Fibroblast of gingiva (primary cell): ENCODE data around the gene KIAA1191.

Experiments
- DNase-seq: peaks from one replicate; pipeline ENCODE4 v3.0.0-alpha.2; 2011; ENCODE audit warnings: low read depth

The KIAA1191 gene

DNA sequence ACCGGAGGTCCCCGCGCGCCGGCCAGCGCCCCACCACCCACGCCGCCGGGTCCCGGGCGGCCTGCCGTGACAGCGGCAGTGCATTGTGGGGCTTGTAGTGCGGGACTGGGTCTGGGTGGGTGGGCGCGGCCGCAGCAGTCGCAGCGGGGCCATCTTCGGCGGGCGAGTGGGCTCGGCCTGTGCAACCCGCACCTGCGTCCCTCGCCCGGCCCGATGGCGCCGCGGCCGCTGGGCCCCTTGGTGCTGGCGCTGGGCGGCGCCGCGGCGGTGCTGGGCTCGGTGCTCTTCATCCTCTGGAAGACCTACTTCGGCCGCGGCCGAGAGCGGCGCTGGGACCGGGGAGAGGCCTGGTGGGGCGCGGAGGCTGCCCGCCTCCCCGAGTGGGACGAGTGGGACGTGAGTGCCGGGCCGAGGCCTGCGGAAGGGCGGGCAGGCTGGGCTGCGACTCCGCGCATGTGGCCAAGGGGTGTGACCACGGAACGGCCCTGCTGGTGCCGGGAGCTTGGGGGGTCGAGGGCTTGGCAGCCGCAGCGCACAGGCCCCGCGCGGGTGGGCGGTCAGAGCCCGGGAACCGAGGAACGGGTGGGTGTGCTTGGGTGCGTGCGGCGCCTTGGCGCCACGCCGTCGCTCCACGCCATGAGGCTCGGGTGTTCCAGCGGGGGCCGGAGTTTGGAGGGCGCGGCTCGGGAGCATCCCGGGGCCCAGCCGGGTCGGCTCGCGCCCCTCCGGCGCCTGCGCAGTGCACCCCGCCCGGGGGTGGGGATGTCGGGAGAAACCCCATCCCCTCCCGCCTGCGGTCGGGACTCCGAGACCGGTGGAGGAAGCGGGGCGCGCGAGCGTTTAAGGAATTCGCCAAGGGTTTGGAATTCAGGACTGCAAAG is 4.0 kb upstream of the KIAA1191 start, which contains the start of gene ARL10:
TSS of gene ARL10 (plus strand) at position 137 of the 881 bp plus-strand sequence. CDS start at position 214, 77 bp downstream.
- peak; percentile 50 for DNase-seq

DNA sequence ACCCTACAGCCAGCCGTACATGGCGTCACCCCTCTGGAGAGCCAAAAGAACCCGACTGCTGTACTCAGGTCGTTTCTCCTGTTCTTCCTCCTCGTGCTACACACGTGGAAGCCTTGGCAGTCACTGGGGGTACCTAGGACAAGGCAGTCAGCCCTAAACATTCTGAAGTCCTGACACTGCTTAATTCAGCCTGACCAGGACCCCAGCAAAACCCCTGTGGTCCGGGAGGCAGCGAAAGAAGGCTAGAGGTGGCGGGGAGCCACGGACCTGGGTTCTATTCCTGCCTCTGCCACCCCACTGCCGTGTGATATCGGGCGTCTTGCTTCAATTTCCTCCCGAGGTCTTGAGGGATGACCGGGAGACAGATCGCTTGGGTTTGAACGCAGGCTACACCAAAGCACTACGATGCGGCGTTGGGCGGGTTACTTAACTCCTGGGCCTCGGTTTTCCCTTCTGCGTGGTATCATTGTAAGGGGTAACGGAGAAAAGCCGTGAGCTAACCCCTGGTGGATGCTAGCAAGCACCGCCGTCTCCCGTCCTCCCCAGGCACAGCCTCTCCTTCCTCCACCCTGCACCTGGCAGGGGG is 3.3 kb upstream of the KIAA1191 start:
- no peak for DNase-seq

DNA sequence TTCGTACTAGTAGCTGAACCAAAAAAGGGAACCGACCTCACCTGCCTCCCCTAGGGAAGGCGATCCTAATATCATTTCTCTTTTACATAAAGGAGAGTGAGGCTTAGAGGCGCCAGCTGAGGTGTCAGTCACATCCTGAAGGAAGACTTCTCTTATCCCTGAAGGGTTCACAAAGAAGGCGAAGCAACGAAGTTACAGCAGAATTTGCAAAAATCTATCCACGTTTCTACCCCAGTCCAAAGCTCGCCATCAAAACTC is 598 bp upstream of the KIAA1191 start:
- no peak for DNase-seq

DNA sequence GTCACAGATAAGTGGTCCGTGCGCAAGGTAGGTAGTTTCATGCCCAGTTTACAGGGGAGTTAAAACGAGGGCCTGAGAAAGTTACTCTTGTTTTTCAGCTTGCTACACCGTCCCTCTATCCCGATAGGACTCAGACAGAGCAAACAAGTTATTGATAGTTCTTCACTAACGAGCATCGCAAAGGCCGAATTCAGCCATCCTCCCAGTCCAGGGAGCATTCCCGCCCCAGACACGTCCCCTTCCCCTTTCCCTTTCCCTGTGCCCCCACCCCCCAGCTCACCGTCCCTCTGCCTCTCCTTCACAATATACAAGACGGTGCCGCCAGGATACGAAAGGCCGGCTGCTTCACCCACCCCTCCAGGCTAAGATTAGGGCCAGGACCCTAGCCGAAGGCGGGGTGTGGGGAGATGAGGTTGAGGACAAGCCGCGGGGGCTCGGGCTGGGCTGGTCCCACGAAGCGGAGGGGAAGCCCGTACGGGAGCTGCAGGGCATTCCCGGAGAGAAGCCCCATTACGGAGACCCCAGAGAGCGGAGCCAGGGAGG is 599 bp downstream of the KIAA1191 start:
- DNase-seq: no peak

DNA sequence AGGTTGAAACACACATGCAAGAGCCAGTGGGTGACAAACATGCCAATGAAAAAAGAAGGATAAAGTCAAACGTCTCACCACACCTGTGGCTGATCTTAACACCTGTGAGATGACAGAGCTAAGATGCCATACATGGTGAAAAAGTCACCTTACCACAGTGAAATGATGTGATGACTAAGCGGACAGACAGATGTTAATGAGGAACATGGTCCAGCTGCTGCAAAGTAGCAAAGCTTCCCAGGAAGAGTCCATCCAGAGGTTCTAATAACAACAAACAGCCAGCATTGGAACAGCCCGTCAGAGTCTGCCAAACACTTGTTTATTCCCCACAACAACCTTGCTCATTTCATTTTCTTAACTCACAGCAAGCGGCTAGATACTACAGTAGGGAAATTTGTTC is 1.9 kb downstream of the KIAA1191 start:
- DNase-seq: peak; percentile 15

DNA sequence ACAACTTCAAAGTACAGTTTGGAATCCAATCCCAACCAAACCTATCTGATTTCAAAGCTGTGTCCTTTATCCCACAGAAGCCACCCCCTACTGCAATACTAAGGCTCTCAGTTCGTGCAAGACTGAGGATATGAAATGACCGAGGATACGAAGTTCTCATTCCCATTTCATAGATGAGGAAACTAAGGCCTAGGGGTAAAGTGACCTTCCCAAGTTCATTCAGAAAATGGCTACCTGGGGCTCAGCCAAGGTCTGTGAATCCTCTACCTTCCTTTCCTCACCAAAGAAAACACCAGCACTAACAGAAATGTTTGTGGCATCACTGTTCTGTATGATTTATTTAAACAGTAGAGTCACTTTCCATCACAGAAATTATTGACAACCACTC is 5.4 kb downstream of the KIAA1191 start:
- DNase-seq: no peak

DNA sequence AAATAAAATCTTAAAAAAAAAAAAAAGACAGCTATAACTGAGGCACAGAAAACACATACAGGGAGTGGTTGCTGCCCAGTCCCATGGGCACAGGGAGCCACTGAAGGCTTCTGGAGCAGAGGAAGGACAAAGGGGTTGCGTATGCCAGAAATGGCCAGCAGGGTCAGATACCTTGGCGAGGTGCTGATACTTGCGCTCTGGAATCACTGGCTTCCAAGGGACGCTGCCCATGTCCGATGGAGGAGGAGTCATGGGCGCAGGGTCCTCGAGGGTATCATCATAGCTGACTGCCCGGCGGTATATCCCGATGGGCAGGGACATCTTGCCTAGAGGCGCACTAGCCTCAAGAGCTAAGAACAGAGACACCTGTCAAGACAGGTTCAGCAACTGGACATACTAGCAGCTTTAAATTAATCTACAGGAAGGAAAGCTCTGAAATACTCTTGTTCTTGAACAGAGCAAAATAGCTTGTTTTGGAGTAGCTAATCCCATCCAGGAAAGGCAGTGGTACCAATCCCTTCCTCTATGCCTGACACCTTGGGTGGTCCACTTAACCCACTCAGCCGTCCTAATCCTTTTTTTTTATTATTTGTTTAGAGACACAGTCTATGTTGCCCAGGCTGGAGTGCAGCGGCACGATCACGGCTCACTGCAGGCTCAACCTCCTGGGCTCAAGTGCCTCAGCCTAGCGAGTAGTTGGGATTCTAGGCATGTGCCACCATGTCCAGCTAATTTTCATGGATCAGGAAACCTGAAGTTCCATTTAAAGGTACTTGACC is 6.0 kb downstream of the KIAA1191 start:
- no peak for DNase-seq

DNA sequence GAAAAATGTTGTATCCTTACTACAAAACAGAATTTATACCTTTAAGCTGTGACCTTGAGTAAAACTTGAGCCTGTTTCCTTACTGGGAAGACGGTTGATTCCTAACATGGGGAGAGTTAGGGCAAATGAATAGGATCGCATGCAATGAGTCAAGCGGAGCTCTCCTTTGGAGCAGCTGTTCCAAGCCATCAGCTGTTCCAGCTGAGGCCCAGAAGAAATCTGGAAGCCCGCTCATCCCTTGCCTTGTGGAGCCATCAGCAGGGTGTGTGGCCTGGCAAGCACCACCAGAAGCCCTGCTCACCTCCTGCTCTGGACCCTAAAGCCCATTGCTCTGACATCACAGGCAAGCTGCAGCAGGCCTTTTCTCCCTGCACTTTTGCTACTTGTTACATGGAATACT is 8.0 kb downstream of the KIAA1191 start:
- no peak for DNase-seq

DNA sequence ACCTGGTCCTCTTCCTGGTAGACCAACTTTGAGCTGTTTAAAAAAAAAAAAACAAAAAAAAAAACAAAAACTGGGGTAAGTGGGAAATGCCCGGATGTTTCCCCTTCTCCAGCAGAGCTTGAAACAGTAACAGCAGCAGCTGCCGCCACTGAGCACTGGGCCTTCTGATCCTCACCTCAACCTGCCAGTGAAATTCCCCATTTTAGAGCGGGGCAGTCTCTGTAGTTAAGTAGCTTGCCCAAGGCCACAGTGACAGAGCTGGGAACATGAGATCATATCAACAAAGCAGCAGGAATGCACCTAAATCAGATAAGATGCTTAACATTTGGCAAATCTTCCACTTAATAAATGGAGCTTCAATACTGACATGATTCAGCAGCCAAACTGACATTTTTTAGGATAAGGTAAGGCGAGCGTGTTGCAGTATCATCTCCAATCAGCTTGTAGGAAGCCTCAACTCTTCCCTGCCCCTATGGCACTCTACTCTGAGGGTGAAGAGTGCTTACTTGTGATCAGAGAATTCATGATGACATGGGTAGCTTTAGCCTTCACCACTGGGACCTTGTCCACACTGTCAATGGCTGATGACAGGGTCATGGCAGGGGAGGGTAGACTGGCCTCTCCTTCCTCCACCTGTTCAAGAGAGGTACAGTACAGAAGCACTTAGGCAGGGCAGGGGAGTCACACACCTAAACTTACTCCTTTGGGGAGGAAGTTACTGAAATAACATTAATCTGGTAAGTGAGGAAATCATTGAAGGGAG is 9.3 kb downstream of the KIAA1191 start:
- no peak for DNase-seq

DNA sequence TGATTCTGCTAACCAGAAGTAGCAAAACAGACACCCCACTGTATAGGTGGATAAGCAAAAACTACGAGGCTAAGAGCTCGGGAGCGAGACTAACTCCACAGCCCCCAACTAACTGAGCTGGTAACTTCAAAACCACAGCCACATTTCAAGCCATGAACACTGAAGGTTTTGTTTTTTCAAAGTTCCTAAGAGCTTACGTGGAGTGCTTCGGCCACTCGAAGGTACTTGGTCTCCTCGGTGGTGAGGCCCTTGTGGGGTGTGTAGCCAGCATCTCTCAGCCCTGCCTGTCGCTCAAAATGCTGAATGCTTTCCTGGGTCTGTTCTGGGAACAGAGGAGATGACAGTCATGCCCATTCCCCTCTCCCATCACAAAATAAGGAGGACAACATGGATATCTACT is 11.1 kb downstream of the KIAA1191 start:
- DNase-seq: no peak

DNA sequence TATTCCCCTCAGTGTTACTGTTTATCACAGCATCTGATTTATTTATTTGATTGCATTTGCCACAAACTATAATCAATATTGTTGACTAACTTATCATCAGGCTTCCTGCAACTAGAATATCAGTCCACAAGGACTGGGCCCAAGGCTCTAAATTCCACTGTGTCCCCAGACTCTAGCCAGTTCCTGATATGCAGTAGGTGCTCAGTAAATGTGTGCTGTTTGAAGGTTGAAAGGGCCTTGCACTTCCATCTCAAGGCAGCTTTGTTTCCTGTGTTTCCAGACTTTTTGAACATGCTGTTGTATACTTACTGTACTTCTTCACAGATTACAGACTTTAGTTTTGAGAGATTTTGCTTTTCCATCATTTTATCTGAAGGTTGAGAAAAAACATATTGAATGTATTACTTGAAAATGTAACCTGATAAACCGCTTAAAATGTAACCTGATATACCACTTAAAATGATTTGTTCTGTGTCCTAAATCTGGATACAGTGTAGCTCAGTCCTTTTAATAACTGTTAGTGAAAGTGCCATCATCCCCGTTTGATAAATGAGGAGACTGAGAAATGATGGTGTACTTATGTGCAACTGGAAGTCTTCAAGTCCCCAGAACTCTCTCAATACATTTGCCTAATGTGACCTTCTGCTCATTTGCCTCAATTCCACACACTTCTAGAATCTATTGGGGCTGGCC is 18.7 kb downstream of the KIAA1191 start:
- peak; percentile 16 for DNase-seq

DNA sequence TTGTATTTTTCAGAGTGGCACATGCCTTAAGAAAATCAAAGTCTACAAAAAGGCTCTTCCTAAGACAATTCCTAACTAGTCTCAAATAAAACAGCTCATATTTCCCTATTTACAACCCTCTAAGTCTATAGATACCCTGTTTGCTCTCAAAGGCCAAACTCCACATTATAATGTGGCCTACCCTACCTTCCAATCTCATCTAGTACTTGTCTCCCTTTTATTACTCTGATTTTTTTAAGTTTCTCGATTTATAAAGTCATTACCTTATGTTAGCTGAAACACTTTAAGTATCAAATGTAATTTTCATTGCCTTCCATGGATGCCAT is 19.4 kb downstream of the KIAA1191 start:
- DNase-seq: no peak

DNA sequence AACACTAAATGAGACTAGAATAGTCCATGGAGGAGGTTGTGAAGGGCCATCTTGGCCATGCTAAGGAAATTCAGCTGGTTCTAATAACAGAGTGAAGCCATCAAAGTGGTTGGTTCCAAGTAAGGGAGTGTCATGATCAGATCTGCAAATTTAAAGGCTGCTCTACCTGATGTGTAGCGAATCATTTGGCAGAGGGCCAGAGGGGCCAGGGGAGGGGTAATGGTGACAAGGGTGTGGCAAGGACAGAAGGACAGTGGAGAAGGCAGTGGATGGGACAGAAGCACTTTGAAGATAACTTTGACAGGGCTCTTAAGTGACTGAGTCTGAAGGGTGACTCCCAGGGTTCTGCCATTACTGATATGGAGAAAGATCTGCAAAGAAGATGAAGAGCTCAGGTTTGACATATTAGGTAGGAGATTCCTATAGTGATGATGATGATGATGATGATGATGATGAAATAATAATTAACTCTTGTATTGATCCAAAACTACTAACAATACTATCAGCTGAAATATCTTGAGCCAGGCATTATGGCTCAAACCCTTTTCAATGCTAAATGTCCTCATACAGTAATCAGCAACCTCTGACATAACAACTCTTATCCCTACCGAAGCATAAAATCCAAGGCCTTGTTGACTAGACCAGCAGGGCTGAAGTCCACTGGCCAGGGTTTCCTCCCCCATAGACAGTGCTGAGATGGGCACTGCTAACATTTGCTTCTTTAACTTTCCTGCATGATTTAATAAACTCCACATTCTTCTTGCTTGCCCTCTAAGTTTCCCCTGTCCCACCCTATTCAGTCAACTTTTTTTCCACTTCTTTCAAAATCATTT is 20.0 kb downstream of the KIAA1191 start:
- no peak for DNase-seq

DNA sequence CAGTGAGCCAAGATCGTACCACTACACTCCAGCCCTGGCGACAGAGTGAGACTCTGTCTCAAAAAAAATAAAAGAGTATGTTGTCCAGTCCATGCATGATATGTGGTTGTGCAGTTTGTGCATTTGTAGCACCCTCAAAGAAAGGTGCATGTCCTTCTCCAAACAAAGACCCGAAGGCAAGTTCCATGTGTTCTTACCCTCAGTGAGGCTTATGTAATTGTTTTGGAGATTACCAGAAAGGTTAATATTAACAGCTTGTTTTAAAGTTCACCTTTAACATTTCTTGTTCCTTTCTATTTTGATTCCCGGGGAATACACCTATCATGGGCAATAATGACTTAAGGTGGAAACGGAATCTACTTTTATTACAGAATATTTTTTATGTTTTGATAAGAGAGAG is 22.3 kb downstream of the KIAA1191 start:
- DNase-seq: no peak

DNA sequence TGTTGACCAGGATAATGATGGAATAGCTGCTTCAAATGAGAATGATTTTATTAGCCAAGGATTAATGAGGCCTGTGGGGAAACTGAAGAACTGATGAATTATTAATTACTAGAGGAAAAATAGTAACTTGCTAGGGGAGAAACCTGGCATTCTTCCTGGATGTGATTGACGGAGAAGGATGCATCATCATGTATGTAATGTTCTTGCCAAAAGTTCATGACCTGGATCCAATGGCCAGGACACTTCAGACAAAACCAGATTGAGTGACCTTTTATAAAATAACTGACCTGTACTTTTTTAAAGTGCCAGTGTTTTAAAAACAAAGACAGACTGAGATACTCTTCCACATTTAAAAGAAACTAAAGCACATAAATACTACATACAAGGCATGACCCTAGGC is 23.7 kb downstream of the KIAA1191 start:
- DNase-seq: peak; percentile 11

DNA sequence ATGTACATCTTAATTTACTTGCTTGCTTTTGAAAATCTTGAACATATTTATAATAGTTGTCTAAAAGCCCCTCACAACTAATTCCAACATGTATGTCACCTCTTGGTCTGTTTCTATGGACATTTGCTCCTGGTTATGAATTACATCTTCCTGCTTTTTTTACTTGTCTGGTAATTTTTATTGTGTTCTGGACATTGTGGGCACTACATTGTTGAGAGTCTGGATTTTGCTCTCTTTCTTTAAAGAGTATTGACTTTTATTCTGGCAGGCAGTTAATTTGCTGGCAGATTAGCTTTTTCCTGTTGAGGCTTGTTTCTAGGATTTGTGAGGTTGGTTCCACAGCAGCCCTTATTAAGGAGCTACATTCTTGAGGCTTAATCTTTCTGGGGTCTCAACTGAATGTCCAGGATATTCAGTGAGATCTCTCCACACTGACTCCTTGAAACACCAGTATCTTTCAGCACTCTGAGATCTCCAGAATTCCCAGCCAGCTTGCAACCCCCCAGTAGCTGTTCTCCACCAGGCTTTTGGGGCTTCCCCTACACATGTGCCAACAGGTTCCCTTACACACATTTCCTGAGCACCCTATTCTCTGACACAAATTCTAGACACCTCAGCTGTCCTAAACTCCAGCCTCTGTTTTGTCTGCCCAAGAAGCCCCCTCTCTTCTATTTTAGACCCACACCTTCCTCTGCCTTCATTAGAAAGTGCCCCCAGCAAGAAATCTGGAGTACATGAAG is 27.4 kb downstream of the KIAA1191 start:
- DNase-seq: no peak

DNA sequence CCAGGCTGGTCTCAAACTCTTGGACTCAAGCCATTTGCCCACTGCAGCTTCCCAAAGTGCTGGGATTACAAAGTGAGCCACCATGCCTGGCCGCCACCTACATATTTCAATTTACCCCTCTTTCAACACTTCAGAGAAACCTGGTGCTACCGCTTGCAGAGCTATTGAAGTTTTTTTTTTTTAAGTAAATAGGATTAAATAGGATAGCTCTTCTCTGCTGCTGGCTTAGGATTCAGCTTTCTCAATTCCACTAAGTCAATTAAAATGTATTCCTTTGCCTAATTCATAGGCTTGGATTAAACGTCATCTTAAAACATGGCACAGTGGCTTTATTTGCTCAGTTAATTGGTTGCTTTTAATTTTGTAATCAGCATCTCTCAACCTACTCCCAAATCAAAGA is 41.0 kb downstream of the KIAA1191 start:
- DNase-seq: no peak

DNA sequence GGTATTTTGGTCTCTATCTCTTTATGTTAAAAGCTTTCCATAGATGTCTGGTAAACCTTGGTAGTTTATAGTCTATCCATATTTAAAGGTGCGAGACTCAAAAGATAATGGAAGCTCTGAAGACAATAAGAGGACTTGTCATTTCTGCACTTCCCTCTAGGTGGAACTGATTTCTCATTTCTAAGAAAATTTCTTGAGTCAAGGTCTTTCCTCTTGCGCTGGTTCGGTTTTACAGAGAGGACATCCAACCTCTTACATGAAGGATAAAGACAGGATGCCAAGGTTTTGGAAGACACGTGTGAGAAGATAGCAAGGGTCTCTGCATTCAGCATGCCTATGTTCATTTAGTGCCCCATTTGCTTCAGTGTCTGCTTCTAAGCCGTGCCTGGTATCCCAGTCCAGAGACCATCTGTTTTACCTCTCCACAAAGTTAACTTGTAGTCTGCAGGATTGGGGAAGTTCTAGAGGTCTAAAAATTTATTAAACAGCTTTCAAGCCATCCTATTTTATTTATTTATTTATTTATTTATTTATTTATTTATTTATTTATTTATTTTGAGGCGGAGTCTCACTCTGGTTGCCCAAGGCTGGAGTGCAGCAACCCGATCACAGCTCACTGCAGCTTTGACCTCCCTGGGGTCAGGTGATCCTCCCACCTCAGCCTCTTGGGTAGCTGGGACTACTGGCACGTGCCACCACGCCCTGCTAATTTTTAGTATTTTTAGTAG is 41.6 kb downstream of the KIAA1191 start:
- no peak for DNase-seq
